GM20000 (cell line): ENCODE results near the gene ASCC3.
A peak's percentile ranks its signal among the peaks of the same experiment; 100 is the strongest.

Experiments
- DNase-seq: peaks from one replicate; pipeline ENCODE4 v3.0.0; 2012; ENCODE audit warnings: low spot score
- CTCF ChIP-seq: IDR thresholded peaks from 2 replicates; pipeline ENCODE4 v1.5.1; 2012; ENCODE audit warnings: mild to moderate bottlenecking, control low read depth; ENCODE audit errors: extremely low read depth, missing control alignments

ASCC3 gene

DNA sequence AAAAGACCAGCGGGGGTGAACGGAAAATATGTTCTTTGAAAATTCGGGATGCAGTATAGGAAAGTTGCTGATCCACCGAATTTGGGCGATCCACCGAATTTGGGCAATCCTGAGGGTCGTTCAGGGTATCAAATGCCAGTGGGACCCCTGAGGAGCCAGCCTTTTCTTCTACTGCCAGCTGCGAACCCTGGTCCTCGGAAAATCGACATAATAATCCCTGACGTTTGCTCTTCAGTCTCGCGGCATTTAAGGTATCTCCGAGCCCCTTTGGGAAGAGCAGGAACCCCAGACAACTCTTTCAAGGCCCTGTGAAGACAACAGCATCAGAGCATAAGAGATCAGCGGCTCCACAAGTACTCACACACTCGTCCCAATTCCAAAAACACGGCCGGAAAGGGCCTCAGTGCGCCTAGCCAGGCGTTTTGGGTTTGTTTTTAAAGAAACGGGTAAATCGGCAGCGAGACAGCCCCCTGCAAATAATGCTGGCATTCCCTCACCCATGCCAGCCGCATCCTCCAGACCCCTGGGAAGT, 417.4 kb downstream of the ASCC3 start:
- no peak for DNase-seq
- TF ChIP-seq CTCF: no peak

GRCh38 chr6:100462706-100463629, 418.2 kb downstream of the ASCC3 start:
- DNase-seq: no peak
- TF ChIP-seq CTCF: no peak

DNA sequence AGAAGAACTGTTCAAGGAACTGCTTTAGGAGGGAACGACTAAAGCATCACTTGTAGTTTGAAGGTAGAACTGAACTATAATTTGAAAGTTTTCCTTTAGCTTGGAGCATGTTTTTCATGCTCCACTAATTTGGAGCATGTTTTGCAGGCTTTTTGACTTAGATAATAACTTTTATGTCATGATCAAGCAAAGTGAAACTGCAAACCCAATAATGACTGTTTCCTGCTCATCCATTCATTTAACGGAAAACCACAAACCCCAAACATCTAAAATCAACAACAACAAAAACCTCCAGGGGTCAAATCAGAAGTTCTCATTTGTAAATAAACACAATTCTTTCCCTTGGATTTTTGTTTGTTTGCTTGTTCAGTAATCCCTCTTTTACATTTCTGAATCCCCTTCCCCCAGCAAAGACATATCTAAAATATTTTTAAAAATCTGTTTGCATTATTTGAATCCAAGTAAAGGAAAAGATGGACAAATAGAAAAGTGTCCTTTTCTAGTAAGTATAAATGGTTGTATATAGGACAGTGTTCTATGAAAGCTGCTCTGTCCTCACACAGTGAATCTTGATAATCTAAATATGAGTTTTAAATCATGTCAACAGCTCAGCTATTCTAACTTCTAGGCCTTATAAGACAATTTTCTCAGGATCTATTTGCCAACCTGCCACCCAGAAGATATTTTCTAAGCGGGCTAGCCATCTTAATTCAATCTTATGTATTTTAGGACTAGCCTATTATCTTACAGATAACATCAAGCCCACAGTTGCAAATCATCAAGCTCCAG, 419.0 kb downstream of the ASCC3 start:
- TF ChIP-seq CTCF: no peak
- DNase-seq: no peak

- no peak for DNase-seq
Measured at GRCh38 chr6:100461278-100461916, 419.7 kb downstream of the ASCC3 start.

DNA sequence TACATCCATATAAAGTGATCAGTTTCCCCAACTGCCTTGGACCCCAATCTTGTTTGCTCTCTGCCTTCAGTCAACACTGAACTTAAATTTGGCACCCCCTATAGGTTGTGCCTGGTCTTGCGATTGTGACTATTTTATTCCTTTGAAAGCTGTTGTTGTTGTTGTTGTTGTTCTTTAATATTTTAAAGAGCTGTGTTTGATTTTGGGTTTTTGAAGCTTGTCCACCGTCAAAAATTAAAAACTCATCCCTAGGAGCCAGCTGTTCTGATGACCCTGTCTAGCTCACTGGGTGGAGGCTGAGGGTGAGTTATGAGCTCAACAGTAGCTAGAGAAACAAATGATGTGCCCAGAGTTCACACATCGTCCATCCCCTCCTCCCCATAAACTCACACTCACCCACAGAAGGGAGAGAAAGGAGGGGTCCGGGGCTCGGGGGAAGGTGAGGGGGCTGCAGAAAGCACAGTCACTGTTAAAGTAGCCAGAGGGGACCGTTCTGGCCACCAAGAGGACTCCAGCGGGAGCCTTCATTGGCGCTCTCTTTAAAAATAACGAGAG, 420.4 kb downstream of the ASCC3 start:
- peak; percentile 39 for TF ChIP-seq CTCF
- no peak for DNase-seq

More at GRCh38 chr6:100461278-100461916, 419.7 kb downstream of the ASCC3 start:
- TF ChIP-seq CTCF: no peak

DNA sequence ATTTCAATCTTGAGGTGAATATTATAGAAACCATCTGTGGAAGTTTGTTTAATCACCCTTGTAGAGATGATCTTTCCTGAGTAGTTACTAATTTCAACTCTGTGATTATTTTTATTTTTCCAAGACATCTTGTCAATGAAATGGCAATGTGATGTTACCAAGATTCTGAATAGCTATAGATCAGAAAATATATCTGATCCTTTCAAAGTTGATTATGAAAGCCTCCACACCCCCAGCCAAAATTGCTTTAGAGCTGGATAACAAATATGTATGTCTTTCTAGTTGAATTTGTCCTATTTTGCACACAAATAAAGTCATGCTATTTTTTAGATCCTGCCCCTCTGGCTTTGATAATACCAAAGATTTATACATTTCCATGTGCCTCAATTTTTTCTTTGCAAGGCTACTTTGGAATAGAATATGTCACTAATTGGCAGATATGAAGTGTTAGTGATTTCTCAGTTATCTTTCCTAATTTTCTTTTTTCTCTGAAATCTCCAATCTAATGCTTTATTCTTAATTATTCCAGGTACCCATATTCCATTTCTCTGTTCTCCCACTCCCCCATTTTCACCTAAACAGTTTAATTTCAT, 421.4 kb downstream of the ASCC3 start:
- TF ChIP-seq CTCF: no peak

More for the DNA sequence above, 421.4 kb downstream of the ASCC3 start:
- DNase-seq: no peak
